Liver (tissue), 9 donors: Measurements from ENCODE around the gene ATP11A. TPM values are rescaled to one million over a fixed set of nuclear protein-coding genes. Genes with fewer than 3 reads are reported as not detected.

Experiments used
- DNase-seq: peaks from one replicate; pipeline ENCODE4 v3.0.0-alpha.2; 2017; ENCODE audit warnings: low spot score
- H3K27ac ChIP-seq, 2 donors: one replicate each; pipeline ENCODE4 v1.7.0; 2013; ENCODE audit warnings: inconsistent platforms in 2 of 2, low read length in 2 of 2, control low read depth in 1 of 2, low read depth in 1 of 2, mild to moderate bottlenecking in 1 of 2
- H3K27me3 ChIP-seq, 4 donors: one replicate each; pipeline versions ENCODE4 v1.6.1 to v1.7.0; 2013; ENCODE audit warnings: low read length in 3 of 4, inconsistent platforms in 1 of 4, mild to moderate bottlenecking in 1 of 4, moderate library complexity in 1 of 4; ENCODE audit not compliant: control insufficient read depth in 4 of 4, insufficient read depth in 4 of 4
- H3K36me3 ChIP-seq, 4 donors: one replicate each; pipeline versions ENCODE4 v1.6.1 to v1.7.0; 2013; ENCODE audit warnings: low read length in 3 of 4, mild to moderate bottlenecking in 3 of 4, low read depth in 1 of 4, moderate library complexity in 1 of 4; ENCODE audit not compliant: control insufficient read depth in 4 of 4, insufficient read depth in 3 of 4
- H3K4me1 ChIP-seq, 4 donors: one replicate each; pipeline versions ENCODE4 v1.6.1 to v1.7.0; 2013; ENCODE audit warnings: low read length in 3 of 4, mild to moderate bottlenecking in 3 of 4, moderate library complexity in 1 of 4; ENCODE audit not compliant: control insufficient read depth in 4 of 4, insufficient read depth in 4 of 4
- H3K4me3 ChIP-seq, 3 donors: one replicate each; pipeline versions ENCODE4 v1.6.1 to v1.7.0; 2013; ENCODE audit warnings: low read length in 3 of 3, control low read depth in 1 of 3, low read depth in 1 of 3, mild to moderate bottlenecking in 1 of 3
- H3K9ac ChIP-seq, 2 donors: one replicate each; pipeline ENCODE4 v1.7.0; 2013; ENCODE audit warnings: low read length in 2 of 2, mild to moderate bottlenecking in 2 of 2, moderate library complexity in 2 of 2, control low read depth in 1 of 2, low read depth in 1 of 2
- H3K9me3 ChIP-seq, 4 donors: one replicate each; pipeline versions ENCODE4 v1.6.1 to v1.7.0; 2013; ENCODE audit warnings: low read length in 3 of 4; ENCODE audit not compliant: control insufficient read depth in 4 of 4
- EGR1 ChIP-seq, 2 donors: IDR thresholded peaks; 2 replicates each; pipeline ENCODE4 v1.6.1; 2016 to 2018; ENCODE audit warnings: antibody characterized with exemption in 2 of 2, low read depth in 2 of 2
- FOXA1 ChIP-seq: IDR thresholded peaks from 2 replicates; pipeline ENCODE4 v1.6.1; 2016; ENCODE audit warnings: antibody characterized with exemption
- GABPA ChIP-seq, 2 donors: IDR thresholded peaks in 1 of 2; conservative IDR thresholded peaks in 1 of 2; 2 replicates each; pipeline ENCODE4 v1.6.1; 2016; ENCODE audit warnings: antibody characterized with exemption in 2 of 2, mild to moderate bottlenecking in 1 of 2, moderate library complexity in 1 of 2
- JUND ChIP-seq, 2 donors: IDR thresholded peaks; 2 replicates each; pipeline ENCODE4 v1.6.1; 2016; ENCODE audit warnings: antibody characterized with exemption in 2 of 2
- MAX ChIP-seq: IDR thresholded peaks from 2 replicates; pipeline ENCODE4 v1.6.1; 2016; ENCODE audit warnings: antibody characterized with exemption
- WGBS: extraction: QIAGEN DNeasy Blood & Tissue Kit; methylation state at CpG from one replicate; pipeline ENCODE4 v1.1.7; 2013; 5-methylcytosine and 5-hydroxymethylcytosine counted together
- polyA plus RNA-seq, 2 donors: library from polyadenylated mRNA; stranded (reverse) in 1 of 2; unstranded in 1 of 2; fragments of 200-250 nt in 1 of 2; fragments of >200 nt in 1 of 2; fragmentation: Nextera tagmentation in 1 of 2; extraction: Ambion mirVana in 1 of 2; gene quantifications; one replicate each; pipeline versions ENCODE4 v1.2.1 to v1.2.3, GENCODE V29; 2013 to 2015
- total RNA-seq, 2 donors: library from RNA; depleted of rRNA; stranded (reverse); fragments of >200 nt; gene quantifications; one replicate each; pipeline ENCODE4 v1.2.3, GENCODE V29; 2014
- TF ChIP-seq, protein P1 (sequence below): IDR thresholded peaks from 2 replicates; pipeline ENCODE4 v1.6.1; 2016; ENCODE audit warnings: antibody characterized with exemption, mild to moderate bottlenecking
- TF ChIP-seq, protein P2 (sequence below): IDR thresholded peaks from 2 replicates; pipeline ENCODE4 v1.6.1; 2016; ENCODE audit warnings: antibody characterized with exemption
- donor health status: healthy.
- donor health status: healthy.
- donor health status: healthy.
- donor health status: healthy.
- donor health status: healthy.

Gene ATP11A
- total and polyA plus RNA-seq, 4 donors: 8.7 to 27.9 (median 13.8) TPM

GRCh38 chr13:112719016-112719415, 29.2 kb downstream of the ATP11A start (continued):
- TF ChIP-seq EGR1 (IDR thresholded peaks at IDR 0.05; ENCODE audit: low read depth in 2 of 2): no peak
- TF ChIP-seq FOXA1: no peak

GRCh38 chr13:112719556-112719955, 29.7 kb downstream of the ATP11A start:
- no peak overlapping the region for H3K4me3 ChIP-seq
- DNase-seq: no peak
- H3K9ac ChIP-seq: no peak overlapping the region
- H3K9me3 ChIP-seq: no peaks in the 10 kb centered on the region
- H3K27me3 ChIP-seq: no peaks in the 10 kb centered on the region
- no peak overlapping the region for H3K27ac ChIP-seq
- no peak for TF ChIP-seq JUND (IDR thresholded peaks at IDR 0.05)
- no peaks in the 10 kb centered on the region for H3K4me1 ChIP-seq
- 75% methylated on average over 2 of the region's 2 CpGs for WGBS
- H3K36me3 ChIP-seq: peaks cover 0 to 2% (median 0%) of the 10 kb centered on the region in 4 donors

DNA sequence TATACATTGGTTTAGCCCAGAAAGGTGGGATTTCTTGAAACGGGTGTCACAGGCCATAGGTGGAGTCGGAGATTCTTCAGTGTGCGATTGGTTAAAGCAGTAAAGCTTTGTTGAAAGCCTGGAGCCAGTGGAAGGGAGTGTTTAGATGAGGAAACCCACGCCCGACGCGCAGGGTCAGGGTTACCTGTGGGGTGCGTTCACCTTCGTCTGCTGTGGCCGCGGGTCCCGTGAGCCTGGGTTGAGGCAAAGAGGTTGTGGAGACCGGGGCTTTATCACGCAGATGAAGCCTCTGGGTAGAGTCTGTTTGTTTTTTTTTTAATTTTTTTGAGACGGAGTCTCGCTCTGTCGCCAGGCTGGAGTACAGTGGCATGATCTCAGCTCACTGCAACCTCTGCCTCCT, 30.4 kb downstream of the ATP11A start:
- no peaks in the 10 kb centered on the region for H3K27me3 ChIP-seq
- H3K36me3 ChIP-seq: no peaks in the 10 kb centered on the region
- H3K9ac ChIP-seq: no peak overlapping the region
- H3K9me3 ChIP-seq: no peaks in the 10 kb centered on the region
- H3K4me3 ChIP-seq: no peak overlapping the region
- H3K4me1 ChIP-seq: no peaks in the 10 kb centered on the region
- 97% methylated on average over 17 of the region's 17 CpGs for WGBS
- DNase-seq: no peak
- no peak for TF ChIP-seq GABPA (IDR thresholded peaks at IDR 0.05 in 1 of 2, conservative IDR thresholded peaks at IDR 0.05 in 1 of 2)
- TF ChIP-seq EGR1 (IDR thresholded peaks at IDR 0.05; ENCODE audit: low read depth in 2 of 2): no peak
- TF ChIP-seq, protein P1, sequence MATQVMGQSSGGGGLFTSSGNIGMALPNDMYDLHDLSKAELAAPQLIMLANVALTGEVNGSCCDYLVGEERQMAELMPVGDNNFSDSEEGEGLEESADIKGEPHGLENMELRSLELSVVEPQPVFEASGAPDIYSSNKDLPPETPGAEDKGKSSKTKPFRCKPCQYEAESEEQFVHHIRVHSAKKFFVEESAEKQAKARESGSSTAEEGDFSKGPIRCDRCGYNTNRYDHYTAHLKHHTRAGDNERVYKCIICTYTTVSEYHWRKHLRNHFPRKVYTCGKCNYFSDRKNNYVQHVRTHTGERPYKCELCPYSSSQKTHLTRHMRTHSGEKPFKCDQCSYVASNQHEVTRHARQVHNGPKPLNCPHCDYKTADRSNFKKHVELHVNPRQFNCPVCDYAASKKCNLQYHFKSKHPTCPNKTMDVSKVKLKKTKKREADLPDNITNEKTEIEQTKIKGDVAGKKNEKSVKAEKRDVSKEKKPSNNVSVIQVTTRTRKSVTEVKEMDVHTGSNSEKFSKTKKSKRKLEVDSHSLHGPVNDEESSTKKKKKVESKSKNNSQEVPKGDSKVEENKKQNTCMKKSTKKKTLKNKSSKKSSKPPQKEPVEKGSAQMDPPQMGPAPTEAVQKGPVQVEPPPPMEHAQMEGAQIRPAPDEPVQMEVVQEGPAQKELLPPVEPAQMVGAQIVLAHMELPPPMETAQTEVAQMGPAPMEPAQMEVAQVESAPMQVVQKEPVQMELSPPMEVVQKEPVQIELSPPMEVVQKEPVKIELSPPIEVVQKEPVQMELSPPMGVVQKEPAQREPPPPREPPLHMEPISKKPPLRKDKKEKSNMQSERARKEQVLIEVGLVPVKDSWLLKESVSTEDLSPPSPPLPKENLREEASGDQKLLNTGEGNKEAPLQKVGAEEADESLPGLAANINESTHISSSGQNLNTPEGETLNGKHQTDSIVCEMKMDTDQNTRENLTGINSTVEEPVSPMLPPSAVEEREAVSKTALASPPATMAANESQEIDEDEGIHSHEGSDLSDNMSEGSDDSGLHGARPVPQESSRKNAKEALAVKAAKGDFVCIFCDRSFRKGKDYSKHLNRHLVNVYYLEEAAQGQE: no peak
- TF ChIP-seq MAX: no peak
- TF ChIP-seq, protein P2, sequence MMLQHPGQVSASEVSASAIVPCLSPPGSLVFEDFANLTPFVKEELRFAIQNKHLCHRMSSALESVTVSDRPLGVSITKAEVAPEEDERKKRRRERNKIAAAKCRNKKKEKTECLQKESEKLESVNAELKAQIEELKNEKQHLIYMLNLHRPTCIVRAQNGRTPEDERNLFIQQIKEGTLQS: no peak
- H3K27ac ChIP-seq: no peak overlapping the region

GRCh38 chr13:112720814-112721197, 31.0 kb downstream of the ATP11A start:
- 96% methylated on average over 10 of the region's 10 CpGs for WGBS
- no peak overlapping the region for H3K9ac ChIP-seq
- no peak for TF ChIP-seq EGR1 (IDR thresholded peaks at IDR 0.05; ENCODE audit: low read depth in 2 of 2)

More at GRCh38 chr13:112720814-112721197, 31.0 kb downstream of the ATP11A start:
- DNase-seq: no peak
- peak overlapping the region in 1 of 2 donors; percentile 61 for H3K27ac ChIP-seq
- H3K9me3 ChIP-seq: no peaks in the 10 kb centered on the region
- H3K4me3 ChIP-seq: no peak overlapping the region
- H3K36me3 ChIP-seq: no peaks in the 10 kb centered on the region
- H3K4me1 ChIP-seq: peaks cover 0 to under 1% (median 0%) of the 10 kb centered on the region in 4 donors
- no peaks in the 10 kb centered on the region for H3K27me3 ChIP-seq
